K562 (cell line): ENCODE measurements around the gene SPINT2. TPM values are rescaled to one million over a fixed set of nuclear protein-coding genes. Genes with fewer than 3 reads are reported as not detected.
A peak's percentile ranks its signal among the peaks of the same experiment; 100 is the strongest.

Experiments used
- ATAC-seq: fragments of 200-7000 bp; cut with Tn5 transposase; 3 replicates; pipeline ENCODE4 v1.9.1; 2020; ENCODE audit warnings: moderate library complexity
- BruUV-seq: library from RNA; stranded (reverse); fragments of 400-500 nt; replicated peaks from 2 replicates; lab custom pipeline; 2021; lab: Mats Ljungman, UMichigan
- CTCF ChIA-PET: fragments of 300-600 bp; formaldehyde crosslinking; extraction: SDS; loops from one replicate; lab custom pipeline; 2021; ENCODE audit warnings: low intra/inter-chr PET ratio; lab: Yijun Ruan, JAX
- POLR2A ChIA-PET: fragments of 300-600, 350-650 bp; sonication (Branson Sonifier 250); formaldehyde crosslinking; extraction: SDS; loops from one replicate; lab custom pipeline; 2021; ENCODE audit warnings: antibody characterized with exemption, inconsistent platforms; lab: Yijun Ruan, JAX
- DNase-seq, 4 experiments: peaks; one replicate each; pipeline versions ENCODE4 v3.0.0 to v3.0.0-alpha.2; 2011 to 2018; ENCODE audit warnings: low spot score in 3 of 4, mixed read lengths in 3 of 4; ENCODE audit errors: extremely low read depth in 1 of 4
- FAIRE-seq: peaks from 2 replicates; lab custom pipeline; 2011; peaks lifted over from hg19 to GRCh38; lab: Jason Lieb, UNC
- H2AFZ ChIP-seq: 2 replicates; pipeline ENCODE4 v1.6.0; 2011; ENCODE audit warnings: low read depth, low read length, control low read depth, inconsistent platforms
- H3K27ac ChIP-seq: fragments of 200-600 bp; 3 replicates; pipeline ENCODE4 v1.8.0; 2011; ENCODE audit warnings: low read depth, mild to moderate bottlenecking, control low read depth, inconsistent platforms, low read length, moderate library complexity, mixed read lengths; ENCODE audit errors: extremely low read depth
- H3K27me3 ChIP-seq, 2 experiments: fragments of 300-600 bp in 1 of 2; 2 replicates in 1 of 2; 3 replicates in 1 of 2; pipeline versions ENCODE4 v1.6.0 to v1.8.0; 2011; ENCODE audit warnings: inconsistent platforms in 2 of 2, low read length in 2 of 2, mild to moderate bottlenecking in 1 of 2, mixed read lengths in 1 of 2, moderate library complexity in 1 of 2; ENCODE audit not compliant: control insufficient read depth in 2 of 2, insufficient read depth in 2 of 2
- H3K36me3 ChIP-seq: fragments of 300-600 bp; 3 replicates; pipeline ENCODE4 v1.8.0; 2011; ENCODE audit warnings: mild to moderate bottlenecking, low read length, inconsistent platforms; ENCODE audit not compliant: control insufficient read depth, insufficient read depth
- H3K4me1 ChIP-seq, 2 experiments: fragments of 200-600 bp in 1 of 2; replicated peaks in 1 of 2; 2 replicates in 1 of 2; 3 replicates in 1 of 2; pipeline versions ENCODE4 v1.5.1 to v1.8.0; 2011; ENCODE audit warnings: inconsistent platforms in 2 of 2, low read length in 2 of 2, mild to moderate bottlenecking in 1 of 2, mixed read lengths in 1 of 2, moderate library complexity in 1 of 2; ENCODE audit not compliant: control insufficient read depth in 2 of 2, insufficient read depth in 2 of 2
- H3K4me2 ChIP-seq: 2 replicates; pipeline ENCODE4 v1.6.1; 2011; ENCODE audit warnings: low read length, control low read depth, inconsistent platforms, mixed read lengths; ENCODE audit not compliant: insufficient read depth
- H3K4me3 ChIP-seq: fragments of 200-600 bp; sonication (generic), shearing (Covaris generic); 2 replicates; pipeline ENCODE4 v1.5.1; 2016; ENCODE audit warnings: control low read depth, inconsistent platforms
- H3K79me2 ChIP-seq: fragments of 200-600 bp; 3 replicates; pipeline ENCODE4 v1.8.0; 2011; ENCODE audit warnings: low read length, inconsistent platforms; ENCODE audit not compliant: control insufficient read depth, insufficient read depth
- H3K9ac ChIP-seq, 2 experiments: 2 replicates each; pipeline versions ENCODE4 v1.6.0 to v1.6.1; 2011; ENCODE audit warnings: low read depth in 2 of 2, low read length in 2 of 2, control low read depth in 1 of 2, inconsistent platforms in 1 of 2, mild to moderate bottlenecking in 1 of 2, mixed read lengths in 1 of 2; ENCODE audit not compliant: insufficient read depth in 1 of 2
- H3K9me1 ChIP-seq: one replicate; pipeline ENCODE4 v1.6.0; 2011; ENCODE audit warnings: inconsistent platforms, mild to moderate bottlenecking, low read length, moderate library complexity; ENCODE audit not compliant: control insufficient read depth, insufficient read depth
- H3K9me3 ChIP-seq: replicated peaks from 2 replicates; pipeline ENCODE4 v1.5.1; 2011; ENCODE audit warnings: low read depth, low read length, inconsistent platforms; ENCODE audit not compliant: control insufficient read depth, insufficient read depth
- H4K20me1 ChIP-seq: replicated peaks from 2 replicates; pipeline ENCODE4 v1.6.1; 2011; ENCODE audit warnings: low read length, inconsistent platforms, mixed read lengths; ENCODE audit not compliant: control insufficient read depth, insufficient read depth
- ADNP ChIP-seq: fragments of 200-800 bp; sonication (Bioruptor generic); IDR thresholded peaks from 2 replicates; pipeline ENCODE4 v1.6.1; 2016; ENCODE audit warnings: missing genetic modification characterization, missing compliant biosample characterization
- BHLHE40 ChIP-seq: IDR thresholded peaks from 2 replicates; pipeline ENCODE4 v1.6.1; 2011; ENCODE audit warnings: low read length, improper control_type of control experiment
- CTBP1 ChIP-seq: fragments of 450-650 bp; IDR thresholded peaks from 2 replicates; pipeline ENCODE4 v1.6.1; 2016; ENCODE audit warnings: borderline replicate concordance
- KAT2B ChIP-seq: IDR thresholded peaks from one replicate; pipeline ENCODE4 v1.6.1; 2012; ENCODE audit warnings: low read depth, mild to moderate bottlenecking, control low read depth, inconsistent platforms, low read length, moderate library complexity
- KLF1 ChIP-seq: fragments of 450-650 bp; IDR thresholded peaks from 2 replicates; pipeline ENCODE4 v1.6.1; 2016; ENCODE audit warnings: missing genetic modification characterization, missing compliant biosample characterization
- MBD1 ChIP-seq: fragments of 250-450 bp; sonication (Bioruptor Pico); IDR thresholded peaks from 2 replicates; pipeline ENCODE4 v1.8.0; 2022; ENCODE audit warnings: inconsistent platforms
- SPI1 ChIP-seq: IDR thresholded peaks from 2 replicates; pipeline ENCODE4 v1.6.1; 2011; ENCODE audit warnings: low read depth, low read length, control low read depth, borderline replicate concordance
- TSHZ1 ChIP-seq: fragments of 250-450 bp; sonication (Bioruptor Pico); IDR thresholded peaks from 2 replicates; pipeline ENCODE4 v1.4.0; 2020; ENCODE audit warnings: mild to moderate bottlenecking, moderate library complexity
- ZBTB33 ChIP-seq: sonication (generic); formaldehyde crosslinking; IDR thresholded peaks from 2 replicates; pipeline ENCODE4 v1.8.1; 2023; ENCODE audit warnings: mild to moderate bottlenecking, missing genetic modification reagents
- WGBS: fragments of 100-300 bp; shearing (Covaris generic); methylation state at CpG from one replicate; pipeline ENCODE4 v1.1.6; 2016; ENCODE audit warnings: low coverage, mixed read lengths; ENCODE audit not compliant: insufficient coverage; ENCODE audit errors: missing lambda C conversion rate; 5-methylcytosine and 5-hydroxymethylcytosine counted together
- in situ Hi-C: fragments of 300-500 bp; cut with MboI; formaldehyde crosslinking; loops from 4 replicates; pipeline ENCODE4 v1.15.0; 2018; ENCODE audit warnings: inconsistent platforms, mixed read lengths
- intact Hi-C: fragments of 100-400 bp; cut with micrococcal nuclease; formaldehyde crosslinking; loops from 2 replicates; pipeline ENCODE4 v1.14.2; 2022
- polyA plus RNA-seq, 8 experiments: library from polyadenylated mRNA; depleted of rRNA in 4 of 8; stranded (reverse) in 5 of 8; unstranded in 3 of 8; fragments of >200 nt; fragmentation: Nextera tagmentation in 2 of 8; fragmentation: Illumina TruSeq in 1 of 8; extraction: Ambion mirVana in 2 of 8; extraction: Trizol in 1 of 8; gene quantifications; 2 replicates each; pipeline versions ENCODE4 v1.2.1 to v1.2.3, GENCODE V29; 2011 to 2014; ENCODE audit warnings: inconsistent platforms in 1 of 8, missing spikeins in 1 of 8
- total RNA-seq, 7 experiments: library from RNA; depleted of rRNA in 6 of 7; stranded (reverse); fragments of >200 nt in 6 of 7; fragmentation: Illumina TruSeq in 2 of 7; extraction: Trizol in 2 of 7; gene quantifications; 2 replicates each; pipeline versions ENCODE4 v1.2.1 to v1.2.3, GENCODE V29; 2011 to 2021; ENCODE audit warnings: low replicate concordance in 1 of 7

SPINT2 gene
- total and polyA plus RNA-seq, 9 of the 15 experiments (the other 6 are each of a cell fraction or from before 2014, with no cell fraction given), result 0.65 to 4.5 (median 3.4) TPM

- TF ChIP-seq MBD1, result no peak
- no peak for TF ChIP-seq ADNP (tag)
- TF ChIP-seq CTBP1, result no peak
- TF ChIP-seq BHLHE40, result no peak
- no peak for TF ChIP-seq KLF1
These were observed 21.2 kb downstream of the SPINT2 start (continued) for GRCh38 chr19:38285567-38285966.

GRCh38 chr19:38287604-38288003 is 23.2 kb downstream of the SPINT2 start:
- H3K36me3 ChIP-seq, result no peaks in the 10 kb centered on the region
- H2AFZ ChIP-seq, result no peak overlapping the region
- no peak overlapping the region for H3K4me2 ChIP-seq
- H3K9ac ChIP-seq, result no peak overlapping the region
- ChIA-PET CTCF (no interaction called here), POLR2A (interaction anchor here (1.5 to 1.9 kb wide), 2 partner anchors 10 to 15 kb away, joined by 5 to 7 read pairs; no protein-coding TSS in a partner anchor)
- no peaks in the 10 kb centered on the region for H4K20me1 ChIP-seq
- WGBS, result 63% methylated on average over 9 of the region's 9 CpGs
- ATAC-seq, result no peak
- H3K79me2 ChIP-seq, result no peaks in the 10 kb centered on the region
- H3K4me3 ChIP-seq, result no peak overlapping the region
- in situ Hi-C loops (no loop called here), intact Hi-C loops (no loop called here)
- H3K27ac ChIP-seq, result no peak overlapping the region
- DNase-seq, result no peak
- H3K9me3 ChIP-seq, result no peaks in the 10 kb centered on the region
- peaks cover 2 to 31% of the 10 kb centered on the region in 2 experiments; a peak in 3 of 5 replicates for H3K4me1 ChIP-seq
- TF ChIP-seq ZBTB33 (CRISPR knock-in tag), result peak; percentile 52; the same call in 1 of the 2 replicates
- no peak for TF ChIP-seq TSHZ1 (CRISPR knock-in tag)
- TF ChIP-seq SPI1, result peak; percentile 53; the same call in 1 of the 2 replicates
- no peak for TF ChIP-seq KAT2B
- peak; percentile 42 for FAIRE-seq
- BruUV-seq, result no TSS peak
- H3K9me1 ChIP-seq, result no peaks in the 10 kb centered on the region
- H3K27me3 ChIP-seq, result no peaks in the 10 kb centered on the region
